IMR-90 (cell line): ENCODE measurements around the gene NMRK2. TPM values are rescaled to one million over a fixed set of nuclear protein-coding genes. Genes with fewer than 3 reads are reported as not detected.

Experiments used
- microRNA-seq, 2 experiments: library from miRNA; stranded (forward) in 1 of 2; unstranded in 1 of 2; fragments of 10-50 nt in 1 of 2; fragments of <30 nt in 1 of 2; gene quantifications in 1 of 2; microRNA quantifications in 1 of 2; one replicate each; pipeline versions ENCODE3 to v1.1.0; 2013 to 2020; ENCODE audit not compliant: insufficient read depth in 1 of 2, insufficient read length in 1 of 2, unreplicated experiment in 1 of 2
- polyA plus RNA-seq, 3 experiments: library from polyadenylated mRNA; depleted of rRNA; stranded (reverse); fragments of >200 nt; gene quantifications; 2 replicates each; pipeline ENCODE4 v1.2.3, GENCODE V29; 2012; ENCODE audit warnings: low replicate concordance in 1 of 3
- small RNA-seq, 5 experiments: library from RNA; depleted of rRNA; stranded (forward); fragments of <200 nt; gene quantifications; one replicate each; pipeline ENCODE3, GENCODE V24; 2012
- total RNA-seq: library from RNA; depleted of rRNA; stranded (reverse); fragments of >200 nt; gene quantifications from 2 replicates; pipeline ENCODE4 v1.2.3, GENCODE V29; 2012; rRNA removed

The NMRK2 gene
- total and polyA plus RNA-seq, 2 of the 4 experiments (the other 2 are of a cell fraction), result not detected

Small RNA genes within 50 kb of the gene (microRNA-seq; reads per million reads assigned to microRNA genes)
- gene MIR637 (ENCODE audit: unreplicated experiment) (not detected), gene RN7SL202P (ENCODE audit: insufficient read depth, insufficient read length) (not detected), gene SNORD37 (ENCODE audit: insufficient read depth, insufficient read length) (14.5 reads per million, percentile 38 among the genes with 10 or more reads in this experiment)

Small RNA genes within 50 kb of the gene (small RNA-seq; reads per million reads assigned to genes)
- 0 reads per million in 5 experiments for gene RN7SL202P
- 11.0 to 53.0 (median 34.8) reads per million in 5 experiments for gene SNORD37

Other genes starting within 250 kb of the NMRK2 start
- 10.8 and 13.6 TPM in 2 replicates for gene PIP5K1C, start 232.6 kb upstream of the NMRK2 start, total RNA-seq
- 23.3 and 28.0 TPM in 2 replicates for gene PIP5K1C, start 232.6 kb upstream of the NMRK2 start, polyA plus RNA-seq (2012; rRNA removed)
- gene TJP3, start 224.7 kb upstream of the NMRK2 start, total RNA-seq, result not detected in 2 replicates
- gene TJP3, start 224.7 kb upstream of the NMRK2 start, polyA plus RNA-seq (2012; rRNA removed), result not detected in 2 replicates
- 8.6 and 9.5 TPM in 2 replicates for gene APBA3, start 171.4 kb upstream of the NMRK2 start, total RNA-seq
- 18.4 and 21.0 TPM in 2 replicates for gene APBA3, start 171.4 kb upstream of the NMRK2 start, polyA plus RNA-seq (2012; rRNA removed)
- 55.9 and 68.6 TPM in 2 replicates for gene MRPL54, start 170.4 kb upstream of the NMRK2 start, total RNA-seq
- 75.7 and 96.5 TPM in 2 replicates for gene MRPL54, start 170.4 kb upstream of the NMRK2 start, polyA plus RNA-seq (2012; rRNA removed)
- gene RAX2, start 160.8 kb upstream of the NMRK2 start, total RNA-seq, result not detected in 2 replicates
- not detected in 2 replicates for gene RAX2, start 160.8 kb upstream of the NMRK2 start, polyA plus RNA-seq (2012; rRNA removed)
- gene MATK, start 146.7 kb upstream of the NMRK2 start, total RNA-seq, result not detected in 2 replicates
- not detected in 2 replicates for gene MATK, start 146.7 kb upstream of the NMRK2 start, polyA plus RNA-seq (2012; rRNA removed)
- 0.28 TPM in 1 of 2 replicates, not detected in the other for gene ZFR2, start 64.0 kb upstream of the NMRK2 start, total RNA-seq
- 0.10 and 0.19 TPM in 2 replicates for gene ZFR2, start 64.0 kb upstream of the NMRK2 start, polyA plus RNA-seq (2012; rRNA removed)
- gene ATCAY, start 52.4 kb upstream of the NMRK2 start, total RNA-seq, result 0.28 and 0.36 TPM in 2 replicates
- 0.19 and 0.31 TPM in 2 replicates for gene ATCAY, start 52.4 kb upstream of the NMRK2 start, polyA plus RNA-seq (2012; rRNA removed)
- 128 and 145 TPM in 2 replicates for gene DAPK3, start 38.0 kb downstream of the NMRK2 start, total RNA-seq
- gene DAPK3, start 38.0 kb downstream of the NMRK2 start, polyA plus RNA-seq (2012; rRNA removed), result 188 and 202 TPM in 2 replicates
- 1,727 and 2,161 TPM in 2 replicates for gene EEF2, start 52.4 kb downstream of the NMRK2 start, total RNA-seq
- gene EEF2, start 52.4 kb downstream of the NMRK2 start, polyA plus RNA-seq (2012; rRNA removed), result 1,505 and 1,547 TPM in 2 replicates
- 10.8 and 13.6 TPM in 2 replicates for gene PIAS4, start 74.7 kb downstream of the NMRK2 start, total RNA-seq
- gene PIAS4, start 74.7 kb downstream of the NMRK2 start, polyA plus RNA-seq (2012; rRNA removed), result 12.1 and 16.6 TPM in 2 replicates
- gene ZBTB7A, start 133.8 kb downstream of the NMRK2 start, total RNA-seq, result 3.2 and 4.2 TPM in 2 replicates
- 10.3 and 14.7 TPM in 2 replicates for gene ZBTB7A, start 133.8 kb downstream of the NMRK2 start, polyA plus RNA-seq (2012; rRNA removed)
- gene MAP2K2, start 191.1 kb downstream of the NMRK2 start, total RNA-seq, result 107 and 115 TPM in 2 replicates
- gene MAP2K2, start 191.1 kb downstream of the NMRK2 start, polyA plus RNA-seq (2012; rRNA removed), result 151 and 196 TPM in 2 replicates
- gene CREB3L3, start 220.6 kb downstream of the NMRK2 start, total RNA-seq, result not detected in 2 replicates
- gene CREB3L3, start 220.6 kb downstream of the NMRK2 start, polyA plus RNA-seq (2012; rRNA removed), result not detected in 2 replicates
- 3.9 and 6.1 TPM in 2 replicates for gene SIRT6, start 249.5 kb downstream of the NMRK2 start, total RNA-seq
- gene SIRT6, start 249.5 kb downstream of the NMRK2 start, polyA plus RNA-seq (2012; rRNA removed), result 25.3 and 31.6 TPM in 2 replicates
- 0.18 and 0.28 TPM in 2 replicates for gene ANKRD24, start 249.6 kb downstream of the NMRK2 start, total RNA-seq
- gene ANKRD24, start 249.6 kb downstream of the NMRK2 start, polyA plus RNA-seq (2012; rRNA removed), result 0.21 and 0.29 TPM in 2 replicates